Measurements from ENCODE around the gene TTC28. TPM values are rescaled to one million over a fixed set of nuclear protein-coding genes. Genes with fewer than 3 reads are reported as not detected.

The TTC28 gene
- total RNA-seq, 1 experiment from 2014 or later, result 0.12 TPM

DNA sequence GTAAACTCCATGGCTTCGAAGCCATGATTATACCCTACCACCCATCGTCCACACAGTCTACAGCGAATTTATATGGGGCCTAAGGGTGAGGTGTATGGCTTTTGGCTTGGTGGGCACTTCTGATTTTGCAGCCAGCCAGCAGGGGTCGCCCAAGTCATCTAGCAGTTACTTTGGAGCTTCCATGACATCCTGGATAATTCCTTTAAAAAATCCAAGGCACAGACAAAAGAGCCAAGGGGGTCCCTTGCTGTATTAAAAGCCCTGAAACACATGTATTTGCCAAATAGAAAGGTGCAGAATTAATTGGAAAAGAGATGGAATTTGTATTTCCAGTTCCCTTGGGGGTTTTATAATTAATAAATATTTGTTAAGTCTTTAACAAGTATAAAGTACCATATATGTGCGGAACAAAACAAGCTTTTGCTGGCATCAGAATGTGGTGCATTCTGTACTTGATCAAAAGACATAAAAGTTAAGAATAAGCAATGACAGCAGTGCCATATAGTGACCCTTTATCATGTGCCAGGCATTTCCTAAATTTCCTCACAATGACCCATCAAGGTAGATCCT lies 627.8 kb downstream of the TTC28 start:
- CTCF ChIA-PET, result interaction anchor here (0.6 to 5.8 kb wide), 15 partner anchors 9 to 549 kb away, joined by 3 to 47 read pairs (median 5); no protein-coding TSS in a partner anchor
- H3K36me3 ChIP-seq (ENCODE audit: control insufficient read depth in 1 of 2, insufficient read depth in 2 of 2, low read length in 2 of 2), result no peaks in the 10 kb centered on the region
- H3K9ac ChIP-seq (ENCODE audit: low read length), result no peak overlapping the region
- H2AFZ ChIP-seq (ENCODE audit: low read depth, low read length, poor library complexity, severe bottlenecking), result no peak overlapping the region
- no peaks in the 10 kb centered on the region for H3K9me3 ChIP-seq (ENCODE audit: control insufficient read depth in 1 of 2, insufficient read depth in 1 of 2, low read depth in 1 of 2, low read length in 2 of 2)
- BruUV-seq (replicated peaks), result no TSS peak
- H3K9me2 ChIP-seq (ENCODE audit: insufficient read depth), result no peaks in the 10 kb centered on the region
- H3K27ac ChIP-seq (ENCODE audit: low read depth, low read length), result no peak overlapping the region
- RAD21 ChIA-PET (ENCODE audit: low non-redundant PET in 1 of 2, low total read pairs in 2 of 2, uncharacterized antibody in 2 of 2, unreplicated experiment in 2 of 2), result no interaction called here
- peak; percentile 29 for DNase-seq (ENCODE audit: low read depth, low spot score)
- H4K20me1 ChIP-seq (ENCODE audit: insufficient read depth), result no peaks in the 10 kb centered on the region
- no peak overlapping the region for H3K4me2 ChIP-seq (ENCODE audit: low read length)
- TF ChIP-seq CEBPB (IDR thresholded peaks at IDR 0.05; ENCODE audit: low read depth), result no peak
- TF ChIP-seq, protein P1, sequence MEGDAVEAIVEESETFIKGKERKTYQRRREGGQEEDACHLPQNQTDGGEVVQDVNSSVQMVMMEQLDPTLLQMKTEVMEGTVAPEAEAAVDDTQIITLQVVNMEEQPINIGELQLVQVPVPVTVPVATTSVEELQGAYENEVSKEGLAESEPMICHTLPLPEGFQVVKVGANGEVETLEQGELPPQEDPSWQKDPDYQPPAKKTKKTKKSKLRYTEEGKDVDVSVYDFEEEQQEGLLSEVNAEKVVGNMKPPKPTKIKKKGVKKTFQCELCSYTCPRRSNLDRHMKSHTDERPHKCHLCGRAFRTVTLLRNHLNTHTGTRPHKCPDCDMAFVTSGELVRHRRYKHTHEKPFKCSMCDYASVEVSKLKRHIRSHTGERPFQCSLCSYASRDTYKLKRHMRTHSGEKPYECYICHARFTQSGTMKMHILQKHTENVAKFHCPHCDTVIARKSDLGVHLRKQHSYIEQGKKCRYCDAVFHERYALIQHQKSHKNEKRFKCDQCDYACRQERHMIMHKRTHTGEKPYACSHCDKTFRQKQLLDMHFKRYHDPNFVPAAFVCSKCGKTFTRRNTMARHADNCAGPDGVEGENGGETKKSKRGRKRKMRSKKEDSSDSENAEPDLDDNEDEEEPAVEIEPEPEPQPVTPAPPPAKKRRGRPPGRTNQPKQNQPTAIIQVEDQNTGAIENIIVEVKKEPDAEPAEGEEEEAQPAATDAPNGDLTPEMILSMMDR (IDR thresholded peaks at IDR 0.05 in 2 of 3, conservative IDR thresholded peaks at IDR 0.05 in 1 of 3; ENCODE audit: borderline replicate concordance in 1 of 3, insufficient read depth in 1 of 3, low read depth in 2 of 3, low read length in 2 of 3), result peak; percentile 34 to 86 (median 78); a peak in 5 of 6 replicates
- TF ChIP-seq EZH2 (IDR thresholded peaks at IDR 0.05), result no peak
- TF ChIP-seq ZFX (IDR thresholded peaks at IDR 0.05), result no peak
- TF ChIP-seq FOSL1 (IDR thresholded peaks at IDR 0.05; ENCODE audit: low read depth), result no peak
- TF ChIP-seq RAD21 (IDR thresholded peaks at IDR 0.05; ENCODE audit: low read depth), result peak; percentile 62
- TF ChIP-seq SRF (IDR thresholded peaks at IDR 0.05; ENCODE audit: low read depth), result no peak
- no peak for TF ChIP-seq CBX3 (IDR thresholded peaks at IDR 0.05; ENCODE audit: low read depth)
- TF ChIP-seq, protein P2, sequence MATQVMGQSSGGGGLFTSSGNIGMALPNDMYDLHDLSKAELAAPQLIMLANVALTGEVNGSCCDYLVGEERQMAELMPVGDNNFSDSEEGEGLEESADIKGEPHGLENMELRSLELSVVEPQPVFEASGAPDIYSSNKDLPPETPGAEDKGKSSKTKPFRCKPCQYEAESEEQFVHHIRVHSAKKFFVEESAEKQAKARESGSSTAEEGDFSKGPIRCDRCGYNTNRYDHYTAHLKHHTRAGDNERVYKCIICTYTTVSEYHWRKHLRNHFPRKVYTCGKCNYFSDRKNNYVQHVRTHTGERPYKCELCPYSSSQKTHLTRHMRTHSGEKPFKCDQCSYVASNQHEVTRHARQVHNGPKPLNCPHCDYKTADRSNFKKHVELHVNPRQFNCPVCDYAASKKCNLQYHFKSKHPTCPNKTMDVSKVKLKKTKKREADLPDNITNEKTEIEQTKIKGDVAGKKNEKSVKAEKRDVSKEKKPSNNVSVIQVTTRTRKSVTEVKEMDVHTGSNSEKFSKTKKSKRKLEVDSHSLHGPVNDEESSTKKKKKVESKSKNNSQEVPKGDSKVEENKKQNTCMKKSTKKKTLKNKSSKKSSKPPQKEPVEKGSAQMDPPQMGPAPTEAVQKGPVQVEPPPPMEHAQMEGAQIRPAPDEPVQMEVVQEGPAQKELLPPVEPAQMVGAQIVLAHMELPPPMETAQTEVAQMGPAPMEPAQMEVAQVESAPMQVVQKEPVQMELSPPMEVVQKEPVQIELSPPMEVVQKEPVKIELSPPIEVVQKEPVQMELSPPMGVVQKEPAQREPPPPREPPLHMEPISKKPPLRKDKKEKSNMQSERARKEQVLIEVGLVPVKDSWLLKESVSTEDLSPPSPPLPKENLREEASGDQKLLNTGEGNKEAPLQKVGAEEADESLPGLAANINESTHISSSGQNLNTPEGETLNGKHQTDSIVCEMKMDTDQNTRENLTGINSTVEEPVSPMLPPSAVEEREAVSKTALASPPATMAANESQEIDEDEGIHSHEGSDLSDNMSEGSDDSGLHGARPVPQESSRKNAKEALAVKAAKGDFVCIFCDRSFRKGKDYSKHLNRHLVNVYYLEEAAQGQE (IDR thresholded peaks at IDR 0.05; ENCODE audit: low read depth), result no peak
- TF ChIP-seq, protein P3, sequence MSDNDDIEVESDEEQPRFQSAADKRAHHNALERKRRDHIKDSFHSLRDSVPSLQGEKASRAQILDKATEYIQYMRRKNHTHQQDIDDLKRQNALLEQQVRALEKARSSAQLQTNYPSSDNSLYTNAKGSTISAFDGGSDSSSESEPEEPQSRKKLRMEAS (IDR thresholded peaks at IDR 0.05), result no peak
- TF ChIP-seq EZH2phosphoT487 (IDR thresholded peaks at IDR 0.05; ENCODE audit: borderline replicate concordance), result no peak
- TF ChIP-seq YY1 (IDR thresholded peaks at IDR 0.05; ENCODE audit: extremely low read depth, insufficient replicate concordance, low read depth, low read length), result no peak
- POLR2A ChIA-PET, result no interaction called here
- no peaks in the 10 kb centered on the region for H3K4me1 ChIP-seq (ENCODE audit: control insufficient read depth in 1 of 2, insufficient read depth in 2 of 2, low read length in 2 of 2)
- intact Hi-C loops (cut with micrococcal nuclease), result loop anchor here (1.0 to 10.0 kb wide), 3 partner anchors 390 to 773 kb away; no protein-coding TSS in a partner anchor
- no peaks in the 10 kb centered on the region for H3K79me2 ChIP-seq (ENCODE audit: insufficient read depth, low read length)
- H3K27me3 ChIP-seq (ENCODE audit: insufficient read depth, low read length), result peaks cover 52% of the 10 kb centered on the region
- ATAC-seq, result peak; percentile 80
- no peak overlapping the region for H3K4me3 ChIP-seq (replicated peaks in 1 of 2; ENCODE audit: low read depth in 1 of 2, low read length in 2 of 2)
